GM18517 (cell line): ENCODE results near the gene GVQW3.
A peak's percentile ranks its signal among the peaks of the same experiment; 100 is the strongest.

Experiments used
- ATAC-seq: cut with Tn5 transposase; IDR thresholded peaks from one replicate; pipeline ENCODE4 v1.9.1; 2021; ENCODE audit warnings: mild to moderate bottlenecking, moderate library complexity; ENCODE audit not compliant: unreplicated experiment

GVQW3 gene

DNA sequence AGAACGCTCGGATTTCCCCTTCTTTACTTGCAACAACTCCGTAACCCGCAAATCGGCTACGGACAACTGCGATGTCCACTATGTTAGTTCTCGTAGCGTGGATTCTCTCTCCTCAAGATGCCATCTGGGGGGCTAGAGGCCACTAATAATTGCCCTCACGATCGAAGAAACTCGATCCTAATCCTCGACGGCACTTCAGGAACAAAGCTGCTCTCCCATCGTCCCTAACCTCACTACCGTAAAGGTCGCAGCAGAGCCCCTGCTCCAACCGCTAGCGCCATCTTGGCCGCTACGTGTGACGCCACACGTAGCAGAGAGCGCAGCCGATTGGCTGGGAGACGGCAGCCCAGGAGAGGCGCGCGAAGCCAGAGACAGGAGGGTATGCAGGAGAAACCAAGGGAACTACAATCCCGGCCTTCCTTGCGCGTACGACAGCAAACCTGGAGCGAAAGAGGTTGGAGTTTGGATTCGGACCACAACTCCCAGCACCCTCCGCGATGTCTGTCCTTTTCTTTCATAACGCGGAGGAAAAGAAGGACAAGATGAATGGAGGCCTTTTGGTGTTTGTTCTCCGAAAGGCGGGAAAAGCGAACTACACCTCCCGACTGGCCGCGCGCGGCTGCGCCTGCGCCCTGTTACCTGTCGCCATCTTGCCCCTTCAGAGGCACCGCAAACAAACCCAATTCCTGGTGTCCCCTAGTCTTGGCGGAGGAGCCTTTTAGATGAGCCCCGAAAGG lies 63.4 kb downstream of the GVQW3 start, which contains the start of gene EMSY:
TSS of gene EMSY (plus strand) at position 635 of the 737 bp plus-strand sequence. CDS start 1,921 bp downstream, outside the sequence.
- ATAC-seq = peak; percentile 87

DNA sequence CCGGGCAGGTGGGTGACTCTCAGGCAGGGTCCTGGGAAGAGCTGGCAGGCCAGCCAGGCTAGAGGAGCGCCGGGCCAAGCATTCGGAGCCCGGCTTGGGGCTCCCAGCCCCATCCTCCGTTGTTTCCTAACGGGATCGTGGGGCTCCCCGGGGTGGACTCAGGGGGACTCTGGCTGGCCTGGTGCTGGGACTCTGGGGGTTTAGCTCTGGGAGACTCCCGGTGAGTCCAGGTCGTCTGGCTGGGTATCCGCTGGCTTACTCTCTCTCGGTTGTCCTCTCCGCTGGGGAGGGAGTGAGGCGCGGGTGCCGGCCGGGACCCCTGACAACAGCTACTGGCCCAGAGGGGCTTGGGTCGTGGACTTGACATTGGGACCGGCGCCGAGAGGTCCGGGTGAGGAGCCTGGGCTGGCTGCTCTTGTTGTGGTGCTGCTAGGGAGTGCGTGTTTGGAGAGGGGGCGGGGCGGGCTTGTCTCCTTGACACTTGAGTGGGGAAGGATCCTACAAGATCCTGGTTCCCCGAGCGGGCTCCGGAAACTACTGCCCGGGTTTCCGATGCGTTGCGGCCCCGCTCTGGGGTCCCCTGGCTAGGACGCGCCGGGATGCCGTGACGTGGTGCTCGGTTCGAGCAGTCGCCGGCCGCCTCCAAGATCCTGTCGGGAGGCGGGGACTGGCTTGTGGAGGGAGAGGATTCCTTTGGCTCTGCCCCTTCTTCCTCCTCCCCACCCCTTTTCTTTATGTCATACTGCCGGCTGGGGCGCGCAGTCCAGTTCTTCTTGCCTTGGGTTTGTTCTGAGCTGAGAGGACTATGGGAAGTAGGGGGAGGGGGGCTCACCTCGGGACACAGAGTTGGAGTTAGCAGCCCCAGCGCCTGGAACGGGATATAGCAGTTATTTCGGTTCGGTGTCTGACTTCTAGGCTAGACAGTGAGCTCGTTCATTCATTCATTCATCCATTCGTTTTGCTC lies 64.3 kb downstream of the GVQW3 start:
- peak; percentile 22 for ATAC-seq

DNA sequence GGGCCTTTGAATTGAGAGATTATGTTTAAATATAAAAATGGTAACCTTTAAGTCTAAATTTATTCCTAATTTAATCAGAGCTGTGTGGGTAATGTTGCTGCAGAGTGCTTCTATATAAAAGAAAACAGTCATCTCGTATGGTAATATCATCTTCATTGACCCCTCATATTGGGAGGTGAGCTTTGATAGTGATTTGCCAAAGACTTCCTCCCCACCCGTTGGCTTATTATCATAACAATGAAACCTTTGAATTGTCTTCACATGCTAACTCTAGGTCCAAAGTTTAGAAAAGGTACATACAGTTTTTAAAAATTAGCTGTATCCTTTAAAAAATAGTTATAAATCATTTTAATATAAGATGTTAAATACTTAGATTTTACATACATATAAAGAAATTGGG lies 67.4 kb downstream of the GVQW3 start:
- ATAC-seq = no peak

DNA sequence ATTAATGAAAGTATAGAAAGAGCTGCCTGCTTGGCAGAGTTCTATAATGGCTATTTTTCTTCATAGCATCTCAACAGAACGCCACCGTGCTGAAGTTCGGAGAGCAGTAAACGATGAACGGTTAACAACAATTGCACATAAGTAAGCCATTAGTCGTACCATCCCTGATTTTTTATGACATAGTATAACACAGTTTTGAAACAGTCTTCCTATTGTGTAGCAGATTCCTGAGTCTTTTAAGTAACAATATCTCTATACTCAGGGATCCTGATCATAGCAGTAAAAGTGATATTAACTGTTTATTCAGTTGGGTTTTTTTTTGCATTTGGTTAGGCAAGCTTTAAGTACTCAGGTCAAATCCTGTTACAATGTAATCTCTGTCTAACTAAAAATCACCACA lies 72.1 kb downstream of the GVQW3 start:
- ATAC-seq = no peak

DNA sequence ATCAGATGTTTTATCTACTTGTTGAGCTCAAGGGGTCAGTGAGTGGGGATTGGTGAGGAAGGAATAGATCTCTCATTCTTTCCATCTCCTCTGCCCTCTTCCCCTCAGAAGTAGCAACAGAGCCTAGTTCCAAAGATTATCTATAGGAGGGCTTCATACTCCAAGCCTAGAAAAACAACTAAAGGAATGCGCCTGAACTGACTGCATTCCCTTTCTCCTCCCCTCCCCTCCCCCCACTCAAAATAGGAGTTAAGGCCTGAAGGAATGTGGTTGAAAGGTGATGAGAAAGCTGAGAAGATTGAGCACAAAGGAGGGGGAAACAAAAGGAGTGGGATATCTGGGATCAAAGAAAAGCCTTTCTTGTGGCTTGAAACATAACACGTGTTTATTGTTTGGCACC lies 74.2 kb downstream of the GVQW3 start:
- ATAC-seq = no peak

DNA sequence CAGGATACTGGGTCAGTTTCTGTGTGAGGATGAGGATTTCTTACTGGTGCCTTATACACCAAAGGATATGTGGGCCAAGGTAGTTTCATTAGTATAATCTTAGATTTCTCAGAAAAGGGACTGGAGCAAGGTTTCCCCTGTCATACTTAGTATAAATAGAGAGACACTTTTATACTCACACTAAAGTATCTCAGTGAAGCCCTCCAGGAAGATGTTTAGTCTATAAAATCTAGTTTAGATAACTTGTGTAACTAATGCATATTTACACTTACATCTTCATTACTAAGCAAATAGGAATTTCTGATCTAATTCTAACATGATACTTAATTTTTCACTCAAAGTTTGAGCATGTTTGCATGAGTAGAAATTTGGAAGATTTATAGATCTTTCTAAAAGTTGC lies 74.8 kb downstream of the GVQW3 start:
- ATAC-seq = no peak

DNA sequence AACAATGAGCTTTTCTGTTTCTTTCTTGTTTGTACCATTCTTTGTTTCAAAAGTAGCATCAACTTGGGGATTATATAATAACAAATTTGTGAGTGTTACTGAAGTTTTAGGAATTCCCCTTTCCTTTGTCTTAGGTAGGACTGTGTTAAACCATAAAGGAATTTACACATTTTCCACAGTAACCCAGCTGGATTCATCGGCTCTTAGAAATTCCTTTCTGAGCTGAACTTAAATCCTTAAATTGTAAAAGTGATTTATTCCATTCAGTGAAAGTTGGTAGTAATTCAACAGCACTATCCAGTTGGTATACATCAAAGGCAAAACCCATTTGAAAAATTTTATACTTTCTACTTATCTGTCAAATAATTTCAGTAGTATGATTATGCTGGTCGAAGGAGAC lies 75.4 kb downstream of the GVQW3 start:
- ATAC-seq = no peak
